ENCODE data around the gene ACTRT2. TPM values are rescaled to one million over a fixed set of nuclear protein-coding genes. Genes with fewer than 3 reads are reported as not detected.

ACTRT2 gene
- total RNA-seq, 1 donor from 2014 or later, result not detected

GRCh38 chr1:3069491-3070308 is 48.4 kb downstream of the ACTRT2 start:
- DNase-seq, result peak; percentile 34

GRCh38 chr1:3070309-3070643 is 49.0 kb downstream of the ACTRT2 start:
- DNase-seq, result no peak

- DNase-seq, result peak; percentile 15
Observed at GRCh38 chr1:3070644-3071564, 49.6 kb downstream of the ACTRT2 start.

- DNase-seq, result no peak
Observed at GRCh38 chr1:3071565-3072390, 50.5 kb downstream of the ACTRT2 start.

Other genes with a start within 250 kb of the ACTRT2 start
- under 0.01 and 0.05 TPM in 2 replicates for gene TTC34, start 219.8 kb upstream of the ACTRT2 start, total RNA-seq
- not detected in 2 replicates for gene PRDM16, start 47.7 kb downstream of the ACTRT2 start, total RNA-seq